NCI-H1105 (cell line): ENCODE measurements around the gene PEX7.
"Not testable (repeated sequence)": the region's sequence is repeated elsewhere in the genome, so short reads cannot be mapped to it uniquely, and the experiment has no call there.

ENCODE experiments used
- DNase-seq: peaks from one replicate; lab custom pipeline; 2025; lab: John Stamatoyannopoulos, UW

Gene PEX7, protein sequence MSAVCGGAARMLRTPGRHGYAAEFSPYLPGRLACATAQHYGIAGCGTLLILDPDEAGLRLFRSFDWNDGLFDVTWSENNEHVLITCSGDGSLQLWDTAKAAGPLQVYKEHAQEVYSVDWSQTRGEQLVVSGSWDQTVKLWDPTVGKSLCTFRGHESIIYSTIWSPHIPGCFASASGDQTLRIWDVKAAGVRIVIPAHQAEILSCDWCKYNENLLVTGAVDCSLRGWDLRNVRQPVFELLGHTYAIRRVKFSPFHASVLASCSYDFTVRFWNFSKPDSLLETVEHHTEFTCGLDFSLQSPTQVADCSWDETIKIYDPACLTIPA

DNA sequence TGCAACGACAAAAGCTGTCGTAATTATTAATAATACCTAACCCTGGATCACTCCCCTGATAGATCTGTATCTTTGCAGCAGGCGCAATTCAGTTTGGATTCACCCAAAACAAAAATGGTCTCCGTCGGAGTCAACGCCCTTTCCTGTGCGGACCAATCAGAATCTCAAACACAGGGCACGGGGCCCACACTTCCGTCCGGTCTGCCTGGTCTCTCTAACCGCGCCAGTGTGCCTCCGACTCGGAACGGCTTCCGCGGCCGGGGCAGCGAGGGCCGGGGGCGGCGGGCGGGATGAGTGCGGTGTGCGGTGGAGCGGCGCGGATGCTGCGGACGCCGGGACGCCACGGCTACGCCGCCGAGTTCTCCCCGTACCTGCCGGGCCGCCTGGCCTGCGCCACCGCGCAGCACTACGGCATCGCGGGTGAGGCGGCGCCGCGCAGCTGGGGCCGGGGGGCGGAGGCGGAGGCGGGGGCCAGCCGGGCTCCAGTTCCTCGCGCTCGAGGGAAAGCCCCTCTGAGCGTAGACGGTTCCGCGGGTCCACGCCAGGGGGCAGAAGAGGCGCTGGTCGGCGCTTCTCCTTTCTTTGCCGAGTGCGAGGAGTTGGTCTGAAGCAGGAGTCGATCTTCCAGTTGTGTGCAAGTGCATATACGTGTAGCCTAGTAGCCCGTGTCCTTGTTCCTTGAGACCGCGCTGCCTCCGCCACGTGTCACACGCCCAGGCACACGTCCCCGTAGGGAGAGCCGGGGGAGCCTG lies at the start of gene PEX7:
PEX7 (plus strand) TSS at position 217 of the 752 bp plus-strand sequence; CDS start at position 291, 74 bp downstream.
- DNase-seq, result peak; percentile 93

DNA sequence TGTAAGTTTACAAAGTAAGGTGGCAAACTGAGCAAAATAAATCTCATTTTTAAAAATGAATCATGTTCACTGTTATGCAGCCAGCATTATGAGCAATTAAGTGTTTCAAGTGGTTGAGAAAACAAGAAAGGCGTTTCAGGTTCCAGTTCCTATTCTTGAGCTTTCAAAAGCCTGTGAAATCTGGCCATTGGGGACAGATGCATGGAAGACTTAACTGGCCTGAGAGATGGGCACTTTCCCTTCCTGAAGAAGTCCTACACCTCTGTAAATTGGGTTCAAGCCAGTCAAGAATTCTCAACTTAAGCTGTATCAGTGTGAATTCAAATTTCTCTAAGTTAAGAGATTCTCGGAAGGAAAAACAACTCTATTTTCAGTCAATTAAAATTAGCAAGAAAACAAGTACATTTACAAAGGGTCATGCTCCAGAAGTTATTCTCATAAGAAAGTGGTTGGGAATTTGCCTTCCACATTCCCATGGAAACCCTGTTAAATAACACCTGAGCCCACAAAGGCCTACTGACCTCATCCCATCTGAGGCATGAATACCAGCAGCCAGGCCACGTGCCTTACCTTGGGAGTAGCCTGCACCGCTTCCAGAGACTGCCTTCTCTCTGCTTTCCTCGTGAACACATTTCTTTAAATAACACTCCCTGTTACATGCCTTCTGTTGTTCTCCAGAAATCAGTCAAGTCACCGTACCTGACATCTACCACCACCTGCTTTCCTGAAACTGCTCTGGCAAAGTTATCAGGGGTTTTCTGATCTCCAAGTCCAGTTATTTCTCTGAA lies 49.5 kb upstream of the PEX7 start:
- DNase-seq, result peak; percentile 17

DNA sequence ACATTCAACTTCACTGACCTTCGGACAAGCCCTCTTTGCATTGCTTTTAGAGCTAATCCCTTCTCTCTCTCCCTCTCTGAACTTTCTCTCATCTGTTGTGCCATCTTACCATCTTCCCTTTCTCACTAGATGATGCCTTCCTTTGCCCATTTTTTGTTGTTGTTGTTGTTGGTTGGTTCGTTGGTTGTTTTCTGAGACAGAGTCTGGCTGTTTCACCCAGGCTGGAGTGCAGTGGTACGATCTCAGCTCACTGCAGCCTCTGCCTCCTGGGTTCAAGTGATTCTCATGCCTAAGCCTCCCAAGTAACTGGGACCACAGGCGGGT lies 49.0 kb upstream of the PEX7 start:
- no peak for DNase-seq

DNA sequence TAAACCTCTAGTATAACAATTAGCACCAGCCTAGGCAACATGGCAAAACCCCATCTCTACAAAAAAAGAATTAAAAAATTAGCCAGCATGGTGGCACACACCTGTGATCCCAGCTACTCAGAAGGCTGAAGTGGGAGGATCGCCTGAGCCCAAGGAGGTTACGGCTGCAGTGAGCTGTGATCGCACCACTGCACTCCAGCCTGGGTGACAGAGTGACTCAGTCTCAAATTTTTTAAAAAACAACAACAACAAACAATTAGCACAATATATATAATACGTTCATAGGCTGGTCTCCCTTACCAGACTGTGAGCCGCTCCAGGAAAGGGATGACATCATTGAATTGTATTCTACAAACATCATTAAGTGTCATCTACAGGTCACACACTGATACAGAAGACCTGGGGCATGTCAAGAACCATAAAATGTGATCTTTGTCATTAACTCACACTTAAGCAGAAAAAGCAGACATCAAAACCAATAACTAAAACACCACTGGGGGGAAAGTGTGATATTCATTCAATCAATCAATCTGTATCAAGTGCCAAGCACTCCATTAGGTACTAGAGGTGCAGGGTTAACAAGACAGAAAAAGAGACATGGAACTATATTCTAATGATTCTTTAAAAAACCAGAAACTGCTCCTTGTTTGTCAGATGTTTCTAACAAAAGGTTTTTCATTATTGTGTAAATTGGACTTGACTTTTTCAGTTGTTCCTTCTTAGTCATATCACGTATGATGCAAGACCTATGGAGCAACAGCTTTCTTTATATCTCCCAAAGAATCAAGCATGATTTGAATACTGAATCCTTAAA lies 48.0 kb upstream of the PEX7 start:
- DNase-seq, result no peak

DNA sequence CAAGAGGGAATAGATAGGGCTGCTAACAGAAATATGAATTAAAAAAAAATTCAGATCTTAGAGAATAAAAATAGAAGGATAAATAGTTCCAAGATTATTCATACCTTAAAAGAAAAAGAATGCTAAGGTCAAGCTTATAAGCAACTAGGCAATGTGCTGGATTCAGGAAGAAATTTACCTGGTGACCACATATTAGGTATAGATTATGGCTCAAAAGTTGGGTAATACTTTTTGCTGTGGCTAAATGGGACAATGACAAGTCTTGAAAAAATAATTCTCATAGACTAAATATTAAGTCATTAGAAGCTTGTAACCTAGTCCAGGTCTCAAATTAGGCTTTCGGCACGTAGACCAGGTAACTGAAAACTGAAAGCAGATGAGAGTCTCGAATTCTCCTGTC lies 47.3 kb upstream of the PEX7 start:
- no peak for DNase-seq

DNA sequence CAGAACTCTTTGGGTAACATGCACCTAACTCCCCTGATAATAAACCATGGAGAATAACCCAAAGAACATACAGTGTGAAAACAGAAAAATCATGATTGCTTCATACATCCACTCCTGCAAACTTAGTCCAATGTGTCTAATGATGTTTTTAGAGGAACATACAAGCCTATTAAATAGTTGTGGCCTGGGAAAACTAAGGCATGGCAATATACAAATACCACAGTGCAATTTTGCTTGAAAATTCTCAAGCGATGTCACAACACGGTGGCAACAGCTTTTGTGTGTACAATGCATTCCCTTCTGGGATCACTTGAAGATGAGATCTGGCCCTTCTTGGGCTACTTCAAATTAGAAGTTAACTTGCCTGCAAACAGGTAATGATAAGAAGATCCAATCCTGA lies 46.8 kb upstream of the PEX7 start:
- DNase-seq, result no peak

DNA sequence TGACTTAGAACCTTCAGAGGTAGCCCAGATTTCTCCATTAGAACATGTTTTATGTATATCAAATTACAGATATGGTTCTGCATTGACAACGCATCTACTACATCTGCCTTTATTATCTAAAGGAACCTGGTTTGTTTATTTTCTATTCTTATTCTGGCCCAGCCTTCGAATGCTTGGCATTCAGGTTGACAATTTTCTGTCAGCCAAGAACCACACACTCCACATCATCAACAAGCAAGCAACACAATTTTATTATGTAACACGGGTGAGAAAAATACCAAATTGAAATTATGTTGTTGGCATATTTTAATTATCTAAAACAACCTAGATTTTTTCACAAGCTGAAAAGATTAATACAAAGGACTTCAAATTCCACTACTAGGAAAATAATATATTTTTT lies 44.7 kb upstream of the PEX7 start:
- no peak for DNase-seq

DNA sequence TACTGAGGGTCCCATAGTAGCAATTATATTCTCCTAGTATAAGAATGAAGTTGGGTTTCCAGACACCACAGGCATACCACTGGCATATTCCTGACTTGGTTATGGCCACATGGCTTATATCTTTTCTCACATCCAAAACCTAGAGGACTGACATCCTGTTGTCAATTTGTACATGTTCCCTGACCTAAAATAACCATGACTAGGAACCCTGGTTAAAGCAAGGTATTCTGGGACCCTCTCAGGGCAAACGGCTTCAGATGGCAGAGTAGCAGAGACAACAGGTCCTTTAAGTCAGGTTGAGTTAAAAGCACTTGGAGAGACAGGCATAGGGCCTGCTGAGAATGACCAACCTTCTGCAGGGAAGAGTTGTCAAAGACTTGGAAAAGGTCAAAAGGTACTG lies 42.7 kb upstream of the PEX7 start:
- no peak for DNase-seq

DNA sequence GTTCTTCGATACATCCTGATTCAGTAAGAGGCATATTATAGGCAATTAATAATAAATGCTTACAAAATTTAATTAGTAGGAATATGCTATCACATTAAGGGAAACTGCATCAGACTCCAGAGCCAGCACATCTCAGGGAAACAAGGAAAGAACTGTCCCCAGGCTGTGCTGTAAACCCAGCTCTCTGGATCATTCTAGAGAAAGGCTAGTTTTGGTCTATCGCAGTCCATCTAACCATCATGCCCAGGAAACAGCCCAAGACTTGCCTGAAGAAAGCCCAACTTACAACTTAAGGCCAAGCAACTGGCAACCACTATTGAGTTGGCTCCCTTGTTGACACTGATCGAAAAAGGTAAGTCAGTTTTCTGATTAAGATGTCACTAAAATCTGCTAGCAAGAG lies 41.4 kb upstream of the PEX7 start:
- no peak for DNase-seq

DNA sequence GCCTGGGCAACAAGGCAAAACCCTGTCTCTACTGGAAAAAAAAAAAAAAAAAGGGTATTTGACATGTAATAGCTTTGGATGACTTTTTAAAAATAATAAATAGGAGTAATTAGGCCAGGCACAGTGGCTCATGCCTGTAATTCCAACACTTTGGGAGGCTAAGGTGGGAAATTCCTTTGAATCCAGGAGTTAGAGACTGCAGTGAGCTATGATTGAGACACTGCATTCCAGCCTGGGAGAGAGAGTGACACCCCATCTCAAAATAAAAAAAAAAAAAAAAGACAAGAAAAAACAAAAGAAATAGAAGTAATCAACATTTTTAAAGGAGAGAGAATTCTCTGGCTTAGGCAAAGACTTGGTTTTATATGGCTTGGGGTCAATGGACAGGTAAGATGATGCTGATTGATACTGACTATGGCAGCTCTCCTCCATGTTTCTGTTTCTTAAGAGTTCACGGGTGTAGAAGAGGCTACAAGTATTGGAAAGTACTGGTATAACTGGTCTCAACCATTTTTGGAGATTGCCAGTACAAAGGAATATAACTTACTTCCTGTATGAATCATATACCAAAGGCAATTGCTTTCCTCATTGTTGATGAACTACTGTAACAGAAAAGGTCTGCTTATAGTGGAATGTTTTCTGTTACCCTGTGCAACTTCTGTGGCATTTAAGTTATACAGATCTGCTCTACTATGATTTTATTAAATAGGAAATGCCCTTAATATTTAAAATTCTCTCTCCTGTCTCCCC lies 40.2 kb upstream of the PEX7 start:
- DNase-seq, result no peak

DNA sequence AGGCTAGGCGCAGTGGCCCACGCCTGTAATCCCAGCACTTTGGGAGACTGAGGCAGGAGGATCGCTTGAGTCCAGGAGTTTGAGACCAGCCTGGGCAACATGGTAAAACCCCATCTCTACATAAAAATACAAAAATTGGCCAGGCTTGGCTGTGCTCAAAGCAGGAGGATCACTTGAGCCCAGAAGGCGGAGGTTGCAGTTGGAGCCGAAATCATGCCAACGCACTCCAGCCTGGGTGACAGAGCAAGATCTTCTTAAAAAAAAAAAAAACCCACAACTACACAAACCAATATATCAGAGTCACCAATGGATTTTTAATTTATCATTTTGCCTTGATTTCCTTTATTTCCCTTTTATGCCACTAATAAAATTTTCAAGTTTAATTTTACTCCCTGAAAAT lies 39.4 kb upstream of the PEX7 start:
- DNase-seq, result no peak

DNA sequence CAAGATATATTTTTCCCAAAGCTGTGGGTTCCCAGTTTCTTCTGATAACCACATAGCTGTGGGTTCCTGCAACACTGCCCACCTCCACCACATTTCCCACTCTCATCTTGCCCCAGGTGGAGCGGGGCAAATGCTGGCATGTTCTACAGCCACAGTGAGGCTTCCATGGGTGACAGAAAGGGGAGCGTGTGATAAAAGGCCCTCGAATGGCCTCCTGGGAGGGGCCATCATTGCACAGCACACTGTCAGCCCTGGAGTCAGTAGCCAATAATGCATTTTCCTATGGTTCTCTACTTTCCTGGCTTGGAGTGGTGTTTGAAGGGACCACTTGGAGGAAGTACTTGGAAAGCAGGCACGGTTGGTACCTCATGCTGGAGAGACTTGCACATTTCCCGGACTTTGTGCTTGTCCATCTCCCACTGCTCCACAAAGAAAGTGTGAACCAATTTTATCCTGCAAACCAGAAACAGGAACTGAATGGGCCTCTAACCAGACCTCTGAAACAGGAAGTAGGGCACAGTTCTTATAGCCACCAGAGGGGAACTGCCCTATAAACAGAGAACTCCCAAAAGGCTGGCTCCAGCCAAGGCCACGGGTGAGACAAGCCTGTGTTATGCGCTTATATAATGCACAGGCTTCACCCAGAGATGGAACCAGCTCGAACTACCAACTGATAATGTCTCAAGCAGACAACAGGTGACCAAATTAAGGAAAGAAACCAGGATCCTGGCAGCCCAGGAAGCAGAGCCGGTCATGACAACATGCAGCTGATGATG lies 38.7 kb upstream of the PEX7 start:
- no peak for DNase-seq

DNA sequence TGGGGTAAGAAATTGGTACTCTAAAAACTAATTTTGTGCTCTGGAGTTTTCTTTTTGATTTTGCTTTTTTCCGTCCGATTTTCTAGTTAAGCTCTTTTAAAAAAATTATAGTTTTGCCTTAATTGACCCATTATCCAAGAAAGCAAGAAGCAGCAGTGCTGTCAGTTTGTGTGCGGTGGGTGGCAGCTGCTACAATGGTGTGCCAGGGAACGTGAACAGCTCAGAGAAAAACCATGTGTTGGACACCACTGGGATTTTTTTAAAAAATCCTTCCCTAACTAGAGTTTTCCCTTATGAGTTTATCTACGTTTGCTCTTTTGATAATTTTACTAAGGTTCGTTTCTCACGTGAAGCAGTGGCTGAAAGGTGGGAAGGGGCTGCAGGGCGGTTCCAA lies 38.1 kb upstream of the PEX7 start:
- DNase-seq, result no peak

DNA sequence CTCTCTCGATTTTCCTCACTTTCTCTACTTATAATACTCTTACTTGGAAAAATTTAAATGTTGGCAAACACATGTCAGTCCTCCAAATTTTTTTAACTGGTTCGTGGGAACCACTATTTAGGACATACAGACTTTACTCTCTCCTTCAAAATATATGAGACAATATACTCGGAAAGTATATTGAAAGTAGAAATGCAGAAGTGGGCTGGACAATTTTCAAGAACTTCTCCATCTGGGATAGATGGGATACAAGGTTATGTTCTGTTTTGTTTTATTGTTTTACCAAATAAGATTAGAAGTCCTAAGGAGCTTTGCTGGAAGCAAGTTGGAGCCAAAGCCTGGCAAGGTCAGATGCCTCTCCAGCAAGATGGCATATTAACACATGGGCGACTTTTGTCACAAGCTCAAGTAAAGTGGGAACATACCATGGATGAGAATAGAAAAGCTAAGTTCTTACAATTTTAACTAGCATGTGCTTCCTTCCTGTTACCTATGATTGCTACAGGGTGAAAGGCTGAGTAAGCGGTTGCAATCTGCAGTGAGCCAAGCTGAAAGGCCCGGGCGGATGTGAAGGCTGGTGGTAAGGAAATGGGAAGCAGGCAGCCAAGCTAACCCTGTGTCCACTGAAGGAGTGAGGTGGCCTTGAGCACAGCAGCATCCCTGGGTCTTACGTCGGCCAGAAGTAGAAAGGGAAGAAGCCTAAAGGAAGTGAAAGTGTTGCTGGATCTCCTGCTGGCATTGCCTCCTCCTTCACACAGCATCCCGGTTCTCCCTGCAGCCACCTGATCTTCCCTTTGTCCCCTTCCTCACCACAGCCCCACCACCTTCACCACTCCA lies 37.3 kb upstream of the PEX7 start:
- no peak for DNase-seq

DNA sequence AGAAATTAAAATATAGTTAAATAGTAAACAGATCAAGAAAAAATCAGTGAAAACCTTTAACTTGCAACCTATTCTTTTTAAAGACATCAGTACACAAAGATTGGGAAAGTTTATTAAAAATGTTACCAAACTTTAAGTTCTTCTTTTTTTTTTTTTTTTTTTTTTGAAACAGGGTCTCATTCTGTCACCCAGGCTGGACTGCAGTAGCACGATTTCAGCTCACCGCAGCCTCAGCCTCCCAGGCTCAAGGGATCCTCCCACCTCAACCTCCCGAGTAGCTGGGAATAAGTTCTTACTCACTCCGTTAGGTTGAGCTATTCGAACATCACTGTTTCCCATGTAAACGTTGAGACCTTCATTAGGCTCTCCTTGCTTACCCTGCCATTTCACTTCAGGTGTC lies 35.7 kb upstream of the PEX7 start:
- DNase-seq, result no peak

DNA sequence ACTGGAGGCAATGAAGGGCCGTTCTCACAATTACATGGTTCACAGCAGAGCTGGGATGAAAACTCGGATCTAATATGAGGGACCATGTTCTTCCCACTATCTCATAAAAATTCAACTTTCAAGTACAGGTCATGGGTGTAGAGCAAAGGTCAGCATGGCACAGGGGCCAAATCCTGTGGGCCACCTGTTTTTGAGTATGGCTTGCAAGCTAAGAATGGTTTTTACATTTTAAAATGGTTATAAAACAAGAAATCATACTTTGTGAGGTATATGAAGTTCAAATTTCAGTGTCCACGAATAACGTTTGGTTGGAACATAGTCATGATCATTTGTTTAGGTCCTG lies 34.7 kb upstream of the PEX7 start:
- no peak for DNase-seq

DNA sequence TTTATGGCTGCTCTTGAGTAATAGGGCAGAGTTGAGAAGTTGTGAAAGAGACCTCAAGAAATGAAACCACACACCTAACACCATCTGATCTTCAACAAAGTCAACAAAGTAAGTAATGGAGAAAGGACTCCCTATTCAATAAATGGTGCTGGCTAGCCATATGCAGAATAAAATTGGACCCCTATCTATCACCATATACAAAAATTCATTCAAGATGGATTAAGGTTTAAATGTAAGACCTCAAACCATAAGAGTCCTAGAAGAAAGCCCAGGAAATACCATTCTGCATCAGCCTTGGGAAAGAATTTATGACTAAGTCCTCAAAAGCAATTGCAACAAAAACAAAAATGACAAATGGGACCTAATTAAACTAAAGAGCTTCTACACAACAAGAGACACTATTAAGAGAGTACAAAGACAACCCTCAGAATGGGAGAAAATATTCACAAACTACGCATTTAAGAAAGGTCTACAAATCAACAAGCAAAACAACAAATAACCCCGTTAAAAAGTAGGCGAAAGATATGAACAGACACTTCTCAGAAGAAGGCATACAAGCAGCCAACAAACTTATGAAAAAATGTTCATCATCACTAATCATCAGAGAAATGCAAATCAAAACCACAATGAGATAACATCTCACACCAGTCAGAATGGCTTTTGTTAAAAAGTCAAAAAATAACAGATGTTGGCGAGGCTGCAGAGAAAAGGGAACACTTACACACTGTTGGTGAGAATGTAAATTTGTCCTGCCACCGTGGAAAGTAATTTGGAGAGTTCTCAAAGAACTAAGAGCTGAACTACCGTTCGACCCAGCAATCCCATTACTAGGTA lies 34.1 kb upstream of the PEX7 start:
- no peak for DNase-seq

DNA sequence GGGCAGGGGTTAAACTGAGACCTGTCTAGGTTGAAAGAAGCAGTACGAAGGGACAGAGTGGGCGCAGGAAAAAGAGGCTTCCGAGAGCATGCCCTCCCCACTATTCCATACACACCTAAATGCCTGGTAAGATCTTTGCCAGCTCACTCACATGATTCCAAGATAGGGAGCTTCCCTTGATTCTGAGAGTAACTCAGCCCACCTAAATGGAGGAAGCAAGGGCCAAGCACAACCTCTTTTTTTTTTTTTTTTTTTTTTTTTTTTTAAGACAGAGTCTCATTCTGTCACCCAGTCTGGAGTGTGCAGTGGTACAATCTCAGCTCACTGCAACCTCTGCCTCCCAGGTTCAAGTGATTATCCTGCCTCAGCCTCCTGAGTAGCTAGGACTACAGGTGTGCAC lies 33.0 kb upstream of the PEX7 start:
- not testable (repeated sequence) for DNase-seq
